Measurements from ENCODE around the gene TMEM252. TPM values are rescaled to one million over a fixed set of nuclear protein-coding genes. Genes with fewer than 3 reads are reported as not detected.

Gene TMEM252
- total RNA-seq, 1 donor = not detected

DNA sequence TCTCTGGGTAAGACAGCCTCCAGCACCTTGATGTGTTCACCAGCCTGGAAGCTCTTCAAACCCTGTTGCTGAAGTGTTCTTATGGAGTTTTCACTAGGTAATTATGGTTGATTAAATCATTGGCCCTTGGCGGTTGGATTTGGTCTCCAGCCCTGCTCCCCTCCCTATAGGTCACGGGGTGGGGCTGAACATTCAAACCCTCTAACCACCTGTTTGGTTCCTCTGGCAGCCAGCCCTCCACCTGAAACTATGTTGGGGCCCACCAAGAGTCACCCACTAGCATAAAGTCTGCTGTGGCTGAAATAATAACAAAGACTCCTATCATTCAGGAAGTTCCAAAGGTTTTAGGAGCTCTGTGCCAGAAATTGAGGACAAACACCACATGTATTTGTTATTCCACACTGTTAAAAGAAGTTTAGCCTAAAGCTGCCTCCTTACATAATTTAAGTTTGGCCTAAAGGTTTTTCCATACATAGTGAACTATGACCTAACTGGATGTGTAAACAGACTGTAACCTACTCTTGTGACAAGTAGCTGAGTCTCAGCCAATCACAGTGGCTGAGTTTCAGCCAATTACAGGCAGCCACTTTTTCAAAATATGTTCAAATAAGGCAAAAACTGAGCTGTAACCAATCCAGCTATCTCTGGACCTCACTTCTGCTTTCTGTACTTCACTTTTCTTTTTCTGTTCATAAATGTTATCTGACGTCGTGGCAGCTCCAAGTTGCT, 34.8 kb downstream of the TMEM252 start:
- TF ChIP-seq, protein P1, sequence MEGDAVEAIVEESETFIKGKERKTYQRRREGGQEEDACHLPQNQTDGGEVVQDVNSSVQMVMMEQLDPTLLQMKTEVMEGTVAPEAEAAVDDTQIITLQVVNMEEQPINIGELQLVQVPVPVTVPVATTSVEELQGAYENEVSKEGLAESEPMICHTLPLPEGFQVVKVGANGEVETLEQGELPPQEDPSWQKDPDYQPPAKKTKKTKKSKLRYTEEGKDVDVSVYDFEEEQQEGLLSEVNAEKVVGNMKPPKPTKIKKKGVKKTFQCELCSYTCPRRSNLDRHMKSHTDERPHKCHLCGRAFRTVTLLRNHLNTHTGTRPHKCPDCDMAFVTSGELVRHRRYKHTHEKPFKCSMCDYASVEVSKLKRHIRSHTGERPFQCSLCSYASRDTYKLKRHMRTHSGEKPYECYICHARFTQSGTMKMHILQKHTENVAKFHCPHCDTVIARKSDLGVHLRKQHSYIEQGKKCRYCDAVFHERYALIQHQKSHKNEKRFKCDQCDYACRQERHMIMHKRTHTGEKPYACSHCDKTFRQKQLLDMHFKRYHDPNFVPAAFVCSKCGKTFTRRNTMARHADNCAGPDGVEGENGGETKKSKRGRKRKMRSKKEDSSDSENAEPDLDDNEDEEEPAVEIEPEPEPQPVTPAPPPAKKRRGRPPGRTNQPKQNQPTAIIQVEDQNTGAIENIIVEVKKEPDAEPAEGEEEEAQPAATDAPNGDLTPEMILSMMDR (IDR thresholded peaks at IDR 0.05; ENCODE audit: insufficient read depth, low read length) = no peak
- no peak overlapping the region for H3K4me3 ChIP-seq (ENCODE audit: low read depth, low read length)
- DNase-seq (ENCODE audit: low read depth) = peak; percentile 18

DNA sequence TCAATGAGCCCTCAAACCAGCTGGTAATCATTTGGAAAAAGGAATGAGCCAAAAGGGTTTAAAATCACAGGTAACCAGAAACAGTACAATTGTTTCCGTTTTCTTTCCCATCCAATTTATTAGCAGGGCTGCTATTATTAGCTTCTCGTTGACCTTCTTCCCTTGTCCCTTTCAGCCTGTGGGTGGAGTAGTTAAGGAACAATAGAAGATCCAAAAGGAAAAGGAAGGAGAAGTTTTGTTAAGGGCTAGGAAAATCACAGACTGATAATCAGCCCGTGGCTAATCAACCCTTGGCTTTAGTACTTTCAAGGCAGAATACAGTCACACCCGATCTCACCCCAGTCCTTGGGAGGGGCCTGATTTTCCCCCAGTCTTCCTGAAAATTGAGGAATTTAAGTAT, 38.4 kb downstream of the TMEM252 start:
- no peak for DNase-seq (ENCODE audit: low read depth)
- TF ChIP-seq, protein P1 (IDR thresholded peaks at IDR 0.05; ENCODE audit: insufficient read depth, low read length) = no peak
- H3K4me3 ChIP-seq (ENCODE audit: low read depth, low read length) = no peak overlapping the region

DNA sequence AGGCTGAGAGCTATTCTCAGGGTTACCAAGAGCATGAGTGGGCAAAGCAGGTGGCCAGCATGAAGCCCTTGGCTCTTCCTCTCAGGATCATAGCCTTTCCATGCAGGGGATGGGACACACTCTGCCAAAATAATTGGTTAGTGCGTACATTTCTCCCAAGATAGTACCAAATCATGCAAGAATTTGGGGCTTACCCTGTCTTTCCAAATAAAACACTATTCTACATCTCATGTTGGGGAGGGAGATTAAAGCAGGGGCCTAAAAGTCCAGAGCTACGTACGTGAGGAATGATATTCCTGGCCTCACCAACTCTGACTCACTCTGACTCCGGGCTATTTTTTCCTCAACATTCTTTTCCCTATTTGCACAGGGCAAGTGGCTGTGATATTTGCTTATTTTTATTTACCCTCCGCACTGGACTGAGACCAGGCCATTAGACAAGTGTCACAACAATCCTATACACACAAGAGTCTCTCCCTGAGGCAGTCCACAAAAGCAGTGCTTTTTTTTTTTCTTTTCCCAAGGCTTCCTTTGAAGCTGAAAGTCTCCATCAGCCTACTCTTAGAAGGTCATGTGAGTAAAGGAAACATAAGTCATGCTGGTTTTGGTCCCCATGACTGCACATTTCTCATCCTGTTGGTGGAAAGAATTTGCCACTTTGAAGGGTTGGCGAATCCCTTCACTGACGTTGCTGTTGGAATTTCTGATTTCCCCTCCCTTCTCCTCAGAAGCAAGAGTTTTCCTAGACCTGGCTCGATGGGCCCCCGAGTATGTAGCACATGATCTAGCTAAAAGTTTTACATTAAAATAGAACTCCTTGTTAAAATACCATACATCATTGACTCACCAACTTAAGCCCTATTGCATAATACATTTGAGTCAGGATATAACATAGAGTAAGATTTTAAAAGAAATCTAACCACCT, 40.0 kb downstream of the TMEM252 start:
- TF ChIP-seq, protein P1 (IDR thresholded peaks at IDR 0.05; ENCODE audit: insufficient read depth, low read length) = no peak
- peak; percentile 62 for DNase-seq (ENCODE audit: low read depth)
- no peak overlapping the region for H3K4me3 ChIP-seq (ENCODE audit: low read depth, low read length)

DNA sequence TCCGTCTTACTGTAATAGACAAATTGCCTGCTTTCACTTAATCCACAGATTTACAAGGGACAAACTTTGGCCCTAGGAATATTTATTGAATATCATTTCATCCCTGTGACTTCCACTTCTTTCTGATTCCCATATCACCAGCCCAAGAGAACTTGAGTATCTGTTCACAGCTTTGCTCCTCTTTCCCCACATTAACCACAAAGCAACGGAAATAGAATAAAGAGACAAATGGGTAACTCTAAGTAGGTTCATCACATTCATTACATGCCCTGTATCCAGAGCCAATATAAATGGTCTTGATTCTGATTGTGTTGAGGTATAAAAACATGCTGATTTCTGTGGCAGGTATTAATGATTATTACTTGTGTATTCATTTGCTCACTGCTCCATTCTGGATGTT, 41.9 kb downstream of the TMEM252 start:
- TF ChIP-seq, protein P1 (IDR thresholded peaks at IDR 0.05; ENCODE audit: insufficient read depth, low read length) = no peak
- no peak for DNase-seq (ENCODE audit: low read depth)

DNA sequence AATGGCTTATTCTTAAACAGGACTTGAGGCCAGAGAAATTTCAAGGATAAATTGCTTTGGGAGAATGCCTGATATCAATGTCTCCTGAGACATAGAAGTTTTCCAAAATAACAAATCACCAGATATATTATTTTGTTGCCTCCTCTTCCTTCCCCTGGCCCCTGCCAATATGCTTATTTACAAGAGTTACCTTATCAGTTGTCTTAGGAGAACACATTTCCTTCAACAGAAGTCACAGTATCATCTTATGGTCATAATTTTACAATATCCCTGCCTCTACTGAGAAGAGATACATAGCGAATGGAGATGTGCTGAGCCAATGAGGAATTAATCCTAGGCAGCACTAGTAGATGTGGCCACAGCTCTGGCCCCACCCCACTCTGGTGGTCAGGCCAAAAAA, 43.1 kb downstream of the TMEM252 start:
- DNase-seq (ENCODE audit: low read depth) = no peak
- H3K4me3 ChIP-seq (ENCODE audit: low read depth, low read length) = no peak overlapping the region
- TF ChIP-seq, protein P1 (IDR thresholded peaks at IDR 0.05; ENCODE audit: insufficient read depth, low read length) = no peak

More for the DNA sequence above, 41.9 kb downstream of the TMEM252 start:
- no peak overlapping the region for H3K4me3 ChIP-seq (ENCODE audit: low read depth, low read length)

DNA sequence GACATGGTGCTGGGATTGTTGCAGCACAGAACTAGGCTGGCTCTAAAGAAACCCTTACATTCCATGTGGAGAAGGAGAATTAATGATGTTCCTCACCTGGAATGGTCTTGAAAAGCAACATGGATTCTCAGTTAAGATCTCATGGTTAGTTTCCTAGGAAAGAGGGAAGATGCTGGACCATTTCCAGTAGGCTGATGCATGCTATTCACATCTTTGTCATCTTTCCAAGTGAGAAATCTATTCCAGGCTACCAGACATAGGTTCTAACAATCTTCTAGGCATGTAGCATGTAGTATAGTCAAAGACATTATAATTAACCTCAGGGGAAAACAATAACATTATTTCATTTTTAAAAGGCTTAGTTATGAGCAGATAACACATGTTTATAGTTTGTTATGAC, 44.3 kb downstream of the TMEM252 start:
- H3K4me3 ChIP-seq (ENCODE audit: low read depth, low read length) = no peak overlapping the region
- no peak for DNase-seq (ENCODE audit: low read depth)
- TF ChIP-seq, protein P1 (IDR thresholded peaks at IDR 0.05; ENCODE audit: insufficient read depth, low read length) = no peak

Measured in fibroblast of the aortic adventitia (primary cell).